Measurements from ENCODE around the gene GRIK3.

GRIK3 gene

GRCh38 chr1:36884029-36884701 is 150.2 kb downstream of the GRIK3 start:
- TF ChIP-seq ZFX (IDR thresholded peaks at IDR 0.05; ENCODE audit: borderline replicate concordance) (no peak), CTCF (IDR thresholded peaks at IDR 0.05) (no peak)
- no peak overlapping the region for H3K27ac ChIP-seq

- TF ChIP-seq CTCF (IDR thresholded peaks at IDR 0.05) (no peak), ZFX (IDR thresholded peaks at IDR 0.05; ENCODE audit: borderline replicate concordance) (no peak)
- H3K27ac ChIP-seq: no peak overlapping the region
Measured at GRCh38 chr1:36883315-36883949, 150.9 kb downstream of the GRIK3 start.

- no peak for TF ChIP-seq CTCF (IDR thresholded peaks at IDR 0.05)
- TF ChIP-seq ZFX (IDR thresholded peaks at IDR 0.05; ENCODE audit: borderline replicate concordance): no peak
- H3K27ac ChIP-seq: no peak overlapping the region
Measured at GRCh38 chr1:36882536-36883285, 151.6 kb downstream of the GRIK3 start.

GRCh38 chr1:36881541-36881940 is 152.8 kb downstream of the GRIK3 start:
- no peak for TF ChIP-seq ZFX (IDR thresholded peaks at IDR 0.05; ENCODE audit: borderline replicate concordance)
- no peak overlapping the region for H3K27ac ChIP-seq

- H3K27ac ChIP-seq: no peak overlapping the region
- TF ChIP-seq ZFX (IDR thresholded peaks at IDR 0.05; ENCODE audit: borderline replicate concordance) (no peak), CTCF (IDR thresholded peaks at IDR 0.05) (no peak)
Measured at GRCh38 chr1:36881068-36881405, 153.3 kb downstream of the GRIK3 start.

- TF ChIP-seq ZFX (IDR thresholded peaks at IDR 0.05; ENCODE audit: borderline replicate concordance) (no peak), CTCF (IDR thresholded peaks at IDR 0.05) (no peak)
- no peak overlapping the region for H3K27ac ChIP-seq
Measured at GRCh38 chr1:36880155-36881067, 153.9 kb downstream of the GRIK3 start.

- no peak for TF ChIP-seq CTCF (IDR thresholded peaks at IDR 0.05)
- no peak for TF ChIP-seq ZFX (IDR thresholded peaks at IDR 0.05; ENCODE audit: borderline replicate concordance)
- H3K27ac ChIP-seq: no peak overlapping the region
Measured at GRCh38 chr1:36879613-36880012, 154.7 kb downstream of the GRIK3 start.

Data from 22Rv1 (cell line).